ENCODE measurements around the gene RAB30.
A peak's percentile ranks its signal among the peaks of the same experiment; 100 is the strongest.

RAB30 gene

DNA sequence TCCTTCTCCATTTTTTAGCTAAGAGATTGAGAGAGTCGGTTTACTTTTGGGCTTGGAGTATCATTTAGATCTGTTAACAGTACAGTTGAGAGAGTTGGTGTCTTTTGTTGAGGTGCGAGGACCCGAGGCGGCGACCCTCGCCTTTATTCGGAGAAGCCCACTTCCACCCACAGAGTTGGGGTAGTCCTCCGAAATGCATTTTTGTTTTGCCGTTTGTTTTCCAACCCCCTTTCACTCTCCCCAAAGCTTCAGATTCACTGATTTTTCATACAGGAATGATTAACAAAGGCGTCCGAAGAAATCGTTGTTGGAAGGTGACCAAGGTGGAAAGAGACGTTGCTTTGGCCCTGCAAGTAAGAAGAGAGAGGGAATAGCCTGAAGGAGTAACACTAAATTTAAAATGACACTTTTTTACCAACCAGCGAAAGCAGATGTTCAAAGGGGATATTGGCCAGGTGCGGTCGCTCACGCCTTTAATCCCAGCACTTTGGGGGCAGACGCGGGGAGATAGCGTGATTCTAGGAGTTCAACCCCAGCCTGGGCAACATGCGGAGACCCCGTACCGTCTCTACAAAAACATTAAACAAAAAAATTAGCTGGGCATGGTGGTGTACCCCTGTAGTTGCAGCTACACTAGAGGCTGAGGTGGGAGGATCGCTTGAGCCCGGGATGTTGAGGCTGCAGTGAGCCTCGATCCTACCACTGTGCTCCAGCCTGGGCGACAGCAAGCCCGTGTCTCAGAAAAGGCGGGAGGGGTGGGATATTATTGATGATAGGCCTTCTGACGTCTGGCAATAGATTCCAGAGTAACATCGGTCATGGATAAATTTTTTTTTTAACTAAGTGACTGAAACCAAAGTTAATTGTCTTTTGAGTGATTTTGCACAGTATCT lies 899 bp upstream of the RAB30 start:
- intact Hi-C loops (cut with DNase I) = loop anchor here (5.0 to 10.0 kb wide), 3 partner anchors 48 to 168 kb away; partner anchors contain the start of genes DDIAS and PRCP
- DNase-seq = no peak

DNA sequence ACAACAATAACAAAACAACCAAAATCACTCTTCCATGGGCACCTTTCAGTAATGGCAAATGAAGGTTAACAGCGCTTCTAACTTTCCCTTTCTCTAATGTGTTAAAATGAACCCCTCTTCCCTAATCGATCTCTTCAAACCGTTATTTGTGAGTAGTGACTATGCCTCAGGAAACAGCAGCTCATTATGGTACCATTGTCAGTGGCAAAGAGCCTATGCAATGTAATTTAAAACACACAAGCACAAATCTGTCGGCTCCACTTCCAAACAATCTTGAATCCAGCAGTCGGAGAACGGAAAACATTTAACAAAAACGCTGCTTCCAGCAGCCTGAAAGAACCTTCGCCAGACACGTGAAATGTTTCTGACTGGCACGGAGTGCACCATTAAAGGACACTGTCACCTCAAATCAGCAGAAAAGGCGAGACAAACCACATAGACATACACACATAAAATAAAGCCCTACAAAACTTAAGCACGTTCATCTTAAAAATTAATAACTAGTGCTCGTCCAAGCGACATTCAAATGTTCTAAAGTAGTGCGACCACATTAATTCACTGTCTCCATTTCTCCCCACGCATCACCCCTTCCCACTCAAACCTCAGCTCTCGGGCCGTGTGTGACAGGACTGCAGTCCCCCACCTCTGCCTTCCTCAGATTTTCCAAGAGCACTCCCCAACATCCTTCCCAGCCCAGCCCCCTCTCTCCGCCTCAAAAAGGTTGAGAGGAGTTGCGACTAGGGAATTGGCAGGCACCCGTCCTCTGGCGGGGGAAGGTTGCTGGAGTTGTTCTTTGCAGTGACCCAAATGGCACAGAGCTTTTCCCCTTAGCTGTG lies 748 bp downstream of the RAB30 start:
- intact Hi-C loops (cut with DNase I) = loop anchor here (2.0 to 10.0 kb wide), 4 partner anchors 46 to 166 kb away; partner anchors contain the start of genes DDIAS, PCF11 and PRCP
- DNase-seq = peak; percentile 18 to 82 (median 62)

DNA sequence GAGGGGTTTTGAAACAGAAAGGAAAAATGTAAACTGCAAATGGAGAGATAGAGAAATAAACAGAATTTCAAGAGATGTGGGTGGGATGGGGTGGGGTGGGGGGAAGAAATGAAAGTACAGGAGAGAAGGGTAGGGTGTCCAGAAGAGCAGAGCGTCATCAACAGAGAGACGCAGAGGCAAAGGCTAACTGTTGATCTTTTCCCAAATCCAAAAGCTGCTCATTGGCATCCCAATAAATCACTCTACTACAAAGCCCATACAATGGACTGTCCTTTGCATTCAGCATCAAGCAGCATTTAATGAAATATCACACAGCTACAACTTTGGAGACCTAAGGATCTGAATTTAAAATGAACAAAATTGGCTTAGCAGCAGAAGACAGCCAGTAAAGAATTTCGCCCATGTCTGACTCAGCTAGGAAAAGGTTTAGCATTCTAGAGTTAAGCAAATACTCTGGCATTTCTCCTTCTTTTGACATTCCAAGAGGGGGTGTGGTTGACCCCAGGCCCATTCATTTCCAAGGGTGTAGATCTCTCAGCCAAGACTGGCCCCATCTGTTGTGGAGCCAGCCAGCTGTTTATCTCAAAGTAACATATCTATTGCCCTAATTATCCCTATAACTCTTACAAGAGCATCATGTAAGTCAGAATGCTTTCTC lies 1.5 kb downstream of the RAB30 start:
- no peak for DNase-seq
- intact Hi-C loops (cut with DNase I) = loop anchor here (2.0 to 10.0 kb wide), 4 partner anchors 45 to 165 kb away; partner anchors contain the start of genes DDIAS, PCF11 and PRCP

DNA sequence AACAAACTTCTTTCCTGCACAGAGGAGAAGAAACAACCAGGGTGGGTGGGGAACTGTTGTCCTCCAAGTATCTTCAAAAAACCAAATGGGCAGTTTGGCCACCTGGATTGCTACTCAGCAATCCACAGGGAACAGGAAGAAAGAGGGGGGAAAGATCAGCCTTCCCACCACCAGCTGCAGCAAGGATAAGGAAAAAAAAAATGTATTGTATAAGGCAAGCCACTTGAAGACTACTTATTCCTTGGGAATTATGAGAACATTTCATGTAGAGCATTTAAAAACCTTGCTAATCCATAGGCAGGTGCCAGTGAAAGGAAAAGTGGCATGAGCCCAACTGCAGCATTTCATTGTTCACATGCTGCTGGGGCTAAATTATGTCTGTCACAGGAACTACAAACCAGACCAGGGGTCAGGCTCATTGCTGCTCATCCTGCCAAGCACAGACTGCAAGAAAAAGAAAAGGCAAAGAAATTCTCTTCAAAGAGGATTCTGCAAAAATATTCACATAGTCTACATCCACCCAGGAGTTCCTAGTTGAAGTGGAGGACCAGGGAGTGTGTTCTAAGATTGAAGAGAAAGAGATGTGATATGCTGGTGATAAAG lies 2.2 kb downstream of the RAB30 start:
- DNase-seq = peak in 1 of 42 donors; percentile 15
- intact Hi-C loops (cut with DNase I) = loop anchor here (2.0 to 10.0 kb wide), 4 partner anchors 45 to 165 kb away; partner anchors contain the start of genes DDIAS, PCF11 and PRCP

DNA sequence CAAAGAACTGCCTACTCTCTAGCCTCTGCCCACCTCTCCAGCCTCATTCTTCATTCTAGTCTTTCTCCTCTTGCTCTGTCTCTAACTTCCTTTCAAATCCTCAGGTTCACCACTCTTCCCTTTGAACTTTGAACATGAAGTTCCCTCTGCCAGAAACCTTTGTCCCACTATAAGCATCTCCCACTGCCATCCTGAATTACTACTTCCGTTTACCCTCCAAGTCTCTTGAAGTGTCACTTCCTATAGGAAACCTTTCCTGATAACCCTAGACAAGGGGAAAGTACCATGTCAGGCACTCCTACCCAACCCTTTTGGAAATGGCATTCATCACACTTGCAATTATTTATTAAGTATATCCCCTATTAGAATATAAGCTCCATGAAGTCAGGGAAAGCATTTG lies 3.1 kb downstream of the RAB30 start:
- no peak for DNase-seq
- intact Hi-C loops (cut with DNase I) = no loop called here

DNA sequence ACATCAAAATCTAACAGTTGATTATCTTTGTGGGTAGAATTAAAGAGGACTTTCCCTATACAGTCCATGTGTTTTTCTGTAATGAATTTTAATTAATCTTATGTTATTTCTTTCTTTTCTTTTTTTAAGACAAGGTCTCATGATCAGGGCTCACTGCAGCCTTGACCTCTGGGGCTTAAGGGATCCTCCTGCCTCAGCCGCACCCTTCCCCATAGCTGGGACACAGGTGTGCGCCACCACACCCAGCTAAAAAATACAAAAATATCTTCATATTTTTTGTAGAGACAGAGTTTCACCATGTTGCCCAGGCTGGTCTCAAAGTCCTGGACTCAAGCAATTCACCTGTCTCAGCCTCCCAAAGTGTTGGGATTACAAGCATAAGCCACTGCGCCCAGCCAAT lies 7.7 kb downstream of the RAB30 start:
- no peak for DNase-seq
- intact Hi-C loops (cut with DNase I) = no loop called here

DNA sequence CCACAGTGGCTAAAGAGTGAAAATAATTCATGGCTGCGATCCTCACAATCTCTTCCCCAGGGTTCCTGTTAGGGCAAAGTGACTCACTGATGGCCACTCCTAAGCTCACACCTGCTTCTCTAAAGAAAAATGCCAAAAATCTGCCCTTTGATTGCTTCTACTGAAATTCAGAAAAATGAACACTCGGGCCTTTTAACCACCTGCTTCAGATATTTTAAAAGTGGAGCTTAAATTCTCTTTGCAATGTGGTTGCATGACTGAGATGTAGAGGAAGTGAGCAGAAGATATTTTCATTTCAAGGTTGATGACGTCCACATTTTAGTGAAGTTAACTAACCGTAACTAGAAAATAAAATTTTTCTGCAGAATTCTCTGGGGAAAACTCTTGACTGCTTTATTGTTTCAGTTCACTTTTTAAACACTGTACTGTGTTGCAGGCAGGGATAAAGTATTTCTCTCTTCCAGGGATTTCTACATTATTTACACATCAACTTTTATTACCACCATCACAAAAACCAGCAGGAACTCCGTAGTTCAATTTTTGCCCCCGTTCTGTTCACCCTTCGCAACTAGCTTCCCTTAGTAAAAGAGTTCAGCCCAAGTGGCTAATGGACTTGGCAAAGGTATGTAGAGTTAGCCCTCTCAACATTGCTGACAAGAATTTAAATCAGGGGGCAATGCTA lies 8.5 kb downstream of the RAB30 start:
- DNase-seq = no peak
- intact Hi-C loops (cut with DNase I) = no loop called here

DNA sequence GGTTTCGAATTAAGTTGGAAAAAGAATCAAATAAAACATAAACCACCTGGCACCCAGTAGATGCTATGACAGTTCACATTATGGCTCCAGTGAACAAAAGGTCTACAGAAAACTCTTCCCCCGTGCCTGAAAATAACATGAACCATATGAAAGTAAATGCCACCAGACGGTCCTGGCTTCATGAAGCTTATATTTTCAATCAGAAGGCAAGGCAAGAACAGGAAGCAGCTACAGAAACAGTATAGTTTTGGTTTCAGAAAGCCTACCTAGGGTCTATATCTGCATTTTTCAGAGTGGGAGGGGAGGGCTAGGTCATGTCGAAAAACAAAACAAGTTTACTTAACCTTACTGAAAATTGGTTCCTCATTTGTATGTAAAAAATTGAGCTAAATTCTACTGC lies 9.8 kb downstream of the RAB30 start:
- no peak for DNase-seq
- intact Hi-C loops (cut with DNase I) = no loop called here

DNA sequence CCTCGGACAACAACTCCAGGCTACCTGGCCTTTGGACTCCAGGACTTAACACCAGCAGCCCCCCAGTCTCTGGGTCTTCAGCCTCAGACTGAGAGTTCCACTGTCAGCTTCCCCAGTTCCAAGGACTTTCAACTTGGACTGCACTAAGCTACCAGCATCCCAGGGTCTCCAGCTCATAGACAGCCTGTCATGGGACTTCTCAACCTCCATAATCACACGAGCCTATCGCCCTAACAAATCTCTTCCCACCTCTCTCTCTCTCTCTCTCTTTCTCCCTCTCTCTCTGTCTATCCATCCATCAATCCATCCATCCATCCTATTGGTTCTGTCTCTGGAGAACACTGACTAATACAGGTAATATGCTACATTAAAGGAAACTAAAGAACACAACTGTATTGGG lies 10.7 kb downstream of the RAB30 start:
- intact Hi-C loops (cut with DNase I) = no loop called here
- no peak for DNase-seq

DNA sequence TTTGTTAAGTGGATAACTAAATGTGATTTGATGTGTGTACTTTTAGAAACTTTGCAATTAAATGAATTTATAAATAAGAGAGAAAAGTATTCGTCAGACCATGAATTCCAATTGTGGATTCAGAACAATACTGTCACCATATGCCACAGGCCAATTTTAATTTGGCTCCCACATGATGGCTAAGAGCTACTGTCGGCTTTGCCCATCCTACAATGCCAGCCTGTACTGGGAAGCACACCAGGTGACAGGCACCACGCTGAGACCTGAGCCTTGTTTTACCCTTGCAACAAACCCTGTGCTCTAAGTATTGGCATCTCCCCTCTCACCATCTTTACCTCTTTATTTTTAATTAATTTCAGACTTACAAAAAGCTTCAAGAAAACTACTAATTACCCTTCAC lies 14.0 kb downstream of the RAB30 start:
- intact Hi-C loops (cut with DNase I) = no loop called here
- DNase-seq = no peak

DNA sequence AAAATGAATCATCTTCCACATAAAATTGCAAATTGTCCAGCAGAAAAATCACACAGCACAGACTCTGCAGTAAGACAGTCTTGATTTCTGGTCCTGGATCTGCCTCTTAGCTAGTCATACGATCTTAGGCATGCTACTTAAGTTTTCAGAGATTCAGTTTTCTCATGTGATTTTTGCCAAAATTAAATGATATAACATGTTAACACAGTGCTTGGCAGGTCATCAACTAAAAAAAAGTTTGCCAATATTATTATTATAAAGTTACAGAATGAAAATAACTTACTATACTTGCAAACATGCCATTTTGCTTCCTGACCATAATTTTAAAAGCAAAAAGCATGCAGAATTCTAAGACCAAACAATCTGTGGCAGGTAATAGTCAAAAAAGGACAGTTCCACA lies 15.1 kb downstream of the RAB30 start:
- DNase-seq = no peak

DNA sequence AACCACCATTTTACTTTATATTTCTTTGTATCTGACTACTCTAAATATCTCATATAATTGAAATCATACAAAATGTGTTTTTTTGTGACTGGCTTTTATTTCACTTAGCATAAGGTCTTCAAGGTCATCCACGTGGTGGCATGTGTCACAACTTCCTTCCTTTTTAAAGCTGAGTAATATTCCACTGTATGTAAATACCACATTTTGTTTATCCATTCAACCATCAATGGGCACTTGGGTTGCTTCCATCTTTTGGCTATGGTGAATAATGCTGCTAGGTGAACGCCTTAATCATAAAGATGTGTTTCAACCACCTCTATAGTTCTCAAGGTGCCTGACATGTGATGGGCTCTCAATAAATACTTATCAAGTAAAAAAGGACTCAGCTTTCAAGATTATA lies 15.5 kb downstream of the RAB30 start:
- DNase-seq = no peak
- intact Hi-C loops (cut with DNase I) = no loop called here

More for the DNA sequence above, 15.1 kb downstream of the RAB30 start:
- intact Hi-C loops (cut with DNase I) = no loop called here

DNA sequence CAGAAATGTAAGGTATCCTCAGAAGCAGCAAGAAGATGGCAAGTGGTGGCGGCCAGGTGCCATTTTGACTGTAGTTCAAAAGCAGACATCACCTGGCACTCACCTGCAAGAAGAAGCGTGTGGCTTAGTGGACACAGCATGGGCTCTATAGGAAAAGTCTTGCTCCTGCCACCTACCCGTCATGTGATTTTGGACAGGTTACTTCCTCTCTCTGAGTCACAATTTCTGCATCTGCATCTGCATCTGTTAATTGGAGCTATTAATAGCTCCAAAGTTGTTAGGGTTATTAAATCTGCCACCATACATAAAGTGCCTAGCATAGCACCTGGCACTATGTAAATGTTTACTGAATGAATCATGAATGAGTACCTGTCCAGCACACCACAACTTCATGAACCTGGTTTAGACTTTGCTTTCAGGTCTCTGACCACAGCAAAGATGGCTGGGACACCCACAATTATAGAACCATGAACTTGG lies 16.8 kb downstream of the RAB30 start:
- intact Hi-C loops (cut with DNase I) = no loop called here
- no peak for DNase-seq

DNA sequence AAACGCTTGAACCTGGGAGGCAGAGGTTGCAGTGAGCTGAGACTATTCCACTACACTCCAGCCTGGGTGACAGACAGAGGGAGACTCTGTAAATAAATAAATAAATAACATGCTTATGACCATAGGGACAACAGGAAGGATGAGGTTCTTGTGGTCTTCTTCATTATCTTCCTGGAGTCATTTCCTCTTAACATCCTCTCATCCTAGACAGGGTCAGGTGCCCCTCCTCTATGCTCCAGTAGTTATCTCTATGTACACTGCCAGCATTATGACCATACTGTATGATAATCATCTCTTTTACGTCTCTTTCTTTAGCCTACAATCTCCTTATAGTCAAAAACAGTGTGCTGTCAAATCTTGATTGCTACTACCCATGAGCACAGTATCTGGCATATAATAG lies 17.7 kb downstream of the RAB30 start:
- no peak for DNase-seq
- intact Hi-C loops (cut with DNase I) = no loop called here

DNA sequence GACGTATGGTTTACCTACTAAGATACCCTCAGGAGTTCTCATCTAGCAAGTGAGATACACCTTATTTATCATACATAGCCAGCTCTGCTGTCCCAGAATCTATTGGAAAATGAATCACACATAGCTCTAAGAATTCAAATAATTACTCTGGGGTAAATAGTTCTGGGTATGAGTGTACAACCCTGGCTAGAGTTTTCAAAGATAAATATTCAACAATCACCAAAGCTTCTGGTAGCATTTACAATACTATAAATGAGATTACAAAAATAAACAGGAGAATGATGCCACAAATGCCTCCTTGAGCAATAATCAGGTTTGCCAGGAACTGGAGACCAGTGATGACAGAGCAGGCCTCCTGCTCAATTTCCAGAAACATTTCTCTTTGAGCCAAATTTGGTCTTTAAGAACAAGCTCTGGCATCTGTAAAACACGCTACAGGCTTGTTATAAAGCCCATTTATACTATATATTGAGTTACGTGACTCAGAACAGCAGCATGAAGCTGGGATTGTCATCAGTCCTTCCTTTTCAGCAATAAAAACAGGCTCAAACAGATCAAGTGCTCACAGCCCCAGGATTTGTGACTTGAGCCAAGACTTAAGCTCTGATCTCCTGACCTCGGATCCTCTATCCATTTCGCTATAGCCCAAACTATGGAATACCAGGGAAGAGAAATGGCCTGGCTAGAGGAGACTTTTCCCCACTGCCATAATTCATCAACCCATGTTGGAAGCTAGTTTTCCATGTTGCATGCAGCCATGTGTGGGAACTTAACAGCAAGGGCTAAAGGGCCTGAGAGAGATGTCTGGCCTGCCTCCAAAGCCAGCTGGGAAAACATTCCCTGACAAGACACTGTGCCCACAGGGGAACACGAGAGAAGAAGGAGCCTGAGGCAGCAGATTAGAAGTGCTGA lies 19.7 kb downstream of the RAB30 start:
- peak in 39 of 42 donors; percentile 11 to 83 (median 58) for DNase-seq
- intact Hi-C loops (cut with DNase I) = no loop called here

DNA sequence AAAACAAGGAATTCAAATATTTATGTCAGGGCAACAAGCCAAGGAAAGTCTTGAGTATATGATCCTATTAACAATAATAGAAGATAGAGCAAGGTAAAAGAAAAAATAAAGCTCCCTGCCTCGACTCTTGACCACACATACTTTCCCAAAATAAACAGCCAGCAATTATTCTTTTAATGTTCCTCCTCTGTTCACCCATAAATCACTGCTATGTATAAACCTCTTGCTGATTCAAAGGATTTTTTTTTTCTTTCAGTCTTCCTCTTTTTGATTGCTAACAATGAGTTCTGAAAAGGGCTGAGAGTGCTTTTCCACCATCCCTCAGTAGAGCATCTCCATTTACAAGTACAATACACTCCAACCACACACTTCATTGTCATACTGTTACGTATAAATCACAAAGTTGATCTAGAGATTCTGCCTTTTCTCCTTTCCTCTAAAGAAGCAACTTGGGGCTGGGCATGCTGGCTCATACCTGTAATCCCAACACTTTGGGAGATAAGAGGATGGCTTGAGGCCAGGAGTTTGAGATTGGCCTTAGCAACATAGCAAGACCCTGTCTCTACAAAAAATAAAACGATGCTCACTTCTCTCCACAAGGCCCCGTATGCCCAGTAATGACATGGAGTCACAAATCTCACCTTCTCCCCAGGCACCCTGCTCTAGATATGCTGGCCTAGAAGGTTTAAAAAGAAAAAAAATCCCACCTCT lies 24.0 kb downstream of the RAB30 start:
- intact Hi-C loops (cut with DNase I) = no loop called here
- peak in 1 of 42 donors; percentile 31 for DNase-seq

Data from head of caudate nucleus (tissue), 42 donors.